Middle frontal gyrus (tissue), 1 donor: ENCODE results near the gene DYSF.

Experiments
- DNase-seq: peaks from one replicate; pipeline ENCODE4 v3.0.0-alpha.2; 2015; ENCODE audit warnings: low spot score; ENCODE audit errors: extremely low spot score

Gene DYSF

GRCh38 chr2:71612581-71613402 is 159.4 kb downstream of the DYSF start:
- no peak for DNase-seq

- no peak for DNase-seq
Observed at GRCh38 chr2:71613403-71613952, 160.1 kb downstream of the DYSF start.

- no peak for DNase-seq
Observed at GRCh38 chr2:71613953-71614925, 160.9 kb downstream of the DYSF start.

GRCh38 chr2:71614976-71615766 is 161.8 kb downstream of the DYSF start:
- DNase-seq: peak; percentile 46

- DNase-seq: no peak
Observed at GRCh38 chr2:71615767-71616730, 162.7 kb downstream of the DYSF start.

GRCh38 chr2:71617266-71617665 is 163.9 kb downstream of the DYSF start:
- no peak for DNase-seq

- no peak for DNase-seq
Observed at GRCh38 chr2:71618327-71619113, 165.2 kb downstream of the DYSF start.

- DNase-seq: no peak
Observed at GRCh38 chr2:71619230-71619741, 165.9 kb downstream of the DYSF start.

- DNase-seq: no peak
Observed at GRCh38 chr2:71620116-71620515, 166.8 kb downstream of the DYSF start.

- DNase-seq: no peak
Observed at GRCh38 chr2:71620851-71621251, 167.5 kb downstream of the DYSF start.

- no peak for DNase-seq
Observed at GRCh38 chr2:71629273-71629672, 175.9 kb downstream of the DYSF start.

GRCh38 chr2:71629771-71630453 is 176.6 kb downstream of the DYSF start:
- DNase-seq: no peak

- DNase-seq: no peak
Observed at GRCh38 chr2:71630454-71631328, 177.3 kb downstream of the DYSF start.

GRCh38 chr2:71631411-71631931 is 178.1 kb downstream of the DYSF start:
- DNase-seq: no peak

GRCh38 chr2:71633086-71633485 is 179.7 kb downstream of the DYSF start:
- DNase-seq: no peak

GRCh38 chr2:71634567-71634966 is 181.2 kb downstream of the DYSF start:
- DNase-seq: no peak

- no peak for DNase-seq
Observed at GRCh38 chr2:71635798-71636197, 182.4 kb downstream of the DYSF start.
